ENCODE results near the gene BRD7.

GRCh38 chr16:50276326-50276640, 92.5 kb downstream of the BRD7 start:
- no peak for TF ChIP-seq REST (IDR thresholded peaks at IDR 0.05; ENCODE audit: insufficient read depth in 1 of 2, low read depth in 2 of 2, low read length in 1 of 2)
- no peak for TF ChIP-seq CTCF (IDR thresholded peaks at IDR 0.05)
